HEK293 (cell line): ENCODE results near the gene LAP3.

Source experiments
- CTCF ChIA-PET: fragments of 350-600 bp; formaldehyde crosslinking; extraction: SDS; loops from one replicate; lab custom pipeline; 2021; ENCODE audit warnings: antibody characterized with exemption; lab: Yijun Ruan, JAX
- POLR2A ChIA-PET: fragments of 300-600 bp; formaldehyde crosslinking; extraction: SDS; loops from one replicate; lab custom pipeline; 2020; ENCODE audit warnings: antibody characterized with exemption, inconsistent platforms; lab: Yijun Ruan, JAX
- H3K27ac ChIP-seq: fragments of 200-500 bp; sonication (Bioruptor generic); 2 replicates; pipeline ENCODE4 v1.5.1; 2014; ENCODE audit warnings: low read depth, low read length, control low read depth, inconsistent platforms; ENCODE audit errors: extremely low read depth
- H3K36me3 ChIP-seq, 2 experiments: fragments of 200-500 bp in 1 of 2; sonication (Bioruptor generic) in 1 of 2; 1 replicate in 1 of 2; 2 replicates in 1 of 2; pipeline ENCODE4 v1.5.1; 2014 to 2017; ENCODE audit warnings: inconsistent platforms in 2 of 2, low read length in 2 of 2; ENCODE audit not compliant: control insufficient read depth in 2 of 2, insufficient read depth in 1 of 2
- H3K4me1 ChIP-seq: fragments of 200-500 bp; sonication (Bioruptor generic); 2 replicates; pipeline ENCODE4 v1.5.1; 2014; ENCODE audit warnings: mild to moderate bottlenecking, low read length, inconsistent platforms; ENCODE audit not compliant: control insufficient read depth, insufficient read depth
- H3K4me3 ChIP-seq: 2 replicates; pipeline ENCODE4 v1.5.1; 2011; ENCODE audit warnings: low read depth, mild to moderate bottlenecking, control low read depth, low read length, moderate library complexity
- H3K9me3 ChIP-seq: fragments of 200-500 bp; sonication (Bioruptor generic); 2 replicates; pipeline ENCODE4 v1.5.1; 2014; ENCODE audit warnings: low read depth, low read length, inconsistent platforms; ENCODE audit not compliant: control insufficient read depth, insufficient read depth
- HOXA7 ChIP-seq: sonication (generic); formaldehyde crosslinking; IDR thresholded peaks from 2 replicates; pipeline ENCODE4 v1.8.1; 2022; ENCODE audit warnings: missing genetic modification reagents, borderline replicate concordance
- OVOL3 ChIP-seq: fragments of 450-650 bp; formaldehyde crosslinking; IDR thresholded peaks from 2 replicates; pipeline ENCODE4 v1.5.1; 2016; ENCODE audit warnings: missing biosample characterization, missing genetic modification characterization
- RBAK ChIP-seq: fragments of 450-650 bp; formaldehyde crosslinking; IDR thresholded peaks from 2 replicates; pipeline ENCODE4 v1.5.1; 2016; ENCODE audit warnings: missing biosample characterization, missing genetic modification characterization
- YY1 ChIP-seq: fragments of 450-650 bp; formaldehyde crosslinking; IDR thresholded peaks from 2 replicates; pipeline ENCODE4 v1.5.1; 2018; ENCODE audit warnings: missing biosample characterization, missing genetic modification characterization
- ZEB2 ChIP-seq: fragments of 450-650 bp; formaldehyde crosslinking; IDR thresholded peaks from 2 replicates; pipeline ENCODE4 v1.5.1; 2016; ENCODE audit warnings: missing biosample characterization, missing genetic modification characterization
- ZFP3 ChIP-seq: fragments of 450-650 bp; formaldehyde crosslinking; IDR thresholded peaks from 2 replicates; pipeline ENCODE4 v1.5.1; 2016; ENCODE audit warnings: low read depth, missing biosample characterization, missing genetic modification characterization
- ZNF174 ChIP-seq: fragments of 450-650 bp; formaldehyde crosslinking; IDR thresholded peaks from 2 replicates; pipeline ENCODE4 v1.5.0; 2017; ENCODE audit warnings: missing biosample characterization, mild to moderate bottlenecking, missing genetic modification characterization
- ZNF184 ChIP-seq: fragments of 450-650 bp; IDR thresholded peaks from 2 replicates; pipeline ENCODE4 v1.5.1; 2018; ENCODE audit warnings: missing biosample characterization, mild to moderate bottlenecking, missing genetic modification characterization
- ZNF214 ChIP-seq: fragments of 450-650 bp; formaldehyde crosslinking; IDR thresholded peaks from 2 replicates; pipeline ENCODE4 v1.5.1; 2017; ENCODE audit warnings: missing biosample characterization, mild to moderate bottlenecking, missing genetic modification characterization, borderline replicate concordance
- ZNF23 ChIP-seq: fragments of 450-650 bp; formaldehyde crosslinking; IDR thresholded peaks from 2 replicates; pipeline ENCODE4 v1.5.1; 2016; ENCODE audit warnings: missing biosample characterization, missing genetic modification characterization, borderline replicate concordance
- ZNF239 ChIP-seq: fragments of 450-650 bp; formaldehyde crosslinking; IDR thresholded peaks from 2 replicates; pipeline ENCODE4 v1.5.1; 2016; ENCODE audit warnings: missing biosample characterization, missing genetic modification characterization
- ZNF24 ChIP-seq: fragments of 450-650 bp; formaldehyde crosslinking; IDR thresholded peaks from 2 replicates; pipeline ENCODE4 v1.5.1; 2016; ENCODE audit warnings: missing biosample characterization, missing genetic modification characterization
- ZNF266 ChIP-seq: fragments of 450-650 bp; formaldehyde crosslinking; IDR thresholded peaks from 2 replicates; pipeline ENCODE4 v1.5.1; 2016; ENCODE audit warnings: missing biosample characterization, missing genetic modification characterization, low read depth
- ZNF292 ChIP-seq: fragments of 450-650 bp; formaldehyde crosslinking; IDR thresholded peaks from 2 replicates; pipeline ENCODE4 v1.5.1; 2016; ENCODE audit warnings: low read depth, missing biosample characterization, missing genetic modification characterization, borderline replicate concordance
- ZNF350 ChIP-seq: fragments of 450-650 bp; formaldehyde crosslinking; IDR thresholded peaks from 2 replicates; pipeline ENCODE4 v1.5.0; 2017; ENCODE audit warnings: missing biosample characterization, mild to moderate bottlenecking, missing genetic modification characterization
- ZNF404 ChIP-seq: fragments of 450-650 bp; formaldehyde crosslinking; IDR thresholded peaks from 2 replicates; pipeline ENCODE4 v1.5.1; 2017; ENCODE audit warnings: missing biosample characterization, missing genetic modification characterization
- ZNF473 ChIP-seq: fragments of 450-650 bp; formaldehyde crosslinking; IDR thresholded peaks from 2 replicates; pipeline ENCODE4 v1.5.1; 2017; ENCODE audit warnings: missing biosample characterization, missing genetic modification characterization
- ZNF555 ChIP-seq: fragments of 450-650 bp; formaldehyde crosslinking; conservative IDR thresholded peaks from 2 replicates; pipeline ENCODE4 v1.5.1; 2017; ENCODE audit warnings: missing biosample characterization, mild to moderate bottlenecking, missing genetic modification characterization, inconsistent platforms
- ZNF670 ChIP-seq: fragments of 450-650 bp; formaldehyde crosslinking; IDR thresholded peaks from 2 replicates; pipeline ENCODE4 v1.5.1; 2016; ENCODE audit warnings: missing biosample characterization, missing genetic modification characterization, low read depth
- ZNF777 ChIP-seq: fragments of 450-650 bp; formaldehyde crosslinking; IDR thresholded peaks from 2 replicates; pipeline ENCODE4 v1.5.1; 2017; ENCODE audit warnings: missing biosample characterization, missing genetic modification characterization, borderline replicate concordance
- ZSCAN23 ChIP-seq: fragments of 450-650 bp; formaldehyde crosslinking; IDR thresholded peaks from 2 replicates; pipeline ENCODE4 v1.5.1; 2016; ENCODE audit warnings: missing biosample characterization, missing genetic modification characterization
- TF ChIP-seq, protein P1 (sequence below): fragments of 450-650 bp; formaldehyde crosslinking; IDR thresholded peaks from 2 replicates; pipeline ENCODE4 v1.5.1; 2016; ENCODE audit warnings: missing biosample characterization, missing genetic modification characterization, borderline replicate concordance
- TF ChIP-seq, protein P2 (sequence below): fragments of 450-650 bp; formaldehyde crosslinking; IDR thresholded peaks from 2 replicates; pipeline ENCODE4 v1.5.1; 2017; ENCODE audit warnings: missing biosample characterization, mild to moderate bottlenecking, missing genetic modification characterization, moderate library complexity
- TF ChIP-seq, protein P3 (sequence below): fragments of 450-650 bp; formaldehyde crosslinking; IDR thresholded peaks from 2 replicates; pipeline ENCODE4 v1.5.1; 2016; ENCODE audit warnings: missing biosample characterization, missing genetic modification characterization
- TF ChIP-seq, protein P4 (sequence below): fragments of 450-650 bp; formaldehyde crosslinking; IDR thresholded peaks from 2 replicates; pipeline ENCODE4 v1.5.1; 2016; ENCODE audit warnings: missing biosample characterization, missing genetic modification characterization
- TF ChIP-seq, protein P5 (sequence below): fragments of 450-650 bp; formaldehyde crosslinking; IDR thresholded peaks from 2 replicates; pipeline ENCODE4 v1.5.1; 2016; ENCODE audit warnings: missing biosample characterization, missing genetic modification characterization

The LAP3 gene

DNA sequence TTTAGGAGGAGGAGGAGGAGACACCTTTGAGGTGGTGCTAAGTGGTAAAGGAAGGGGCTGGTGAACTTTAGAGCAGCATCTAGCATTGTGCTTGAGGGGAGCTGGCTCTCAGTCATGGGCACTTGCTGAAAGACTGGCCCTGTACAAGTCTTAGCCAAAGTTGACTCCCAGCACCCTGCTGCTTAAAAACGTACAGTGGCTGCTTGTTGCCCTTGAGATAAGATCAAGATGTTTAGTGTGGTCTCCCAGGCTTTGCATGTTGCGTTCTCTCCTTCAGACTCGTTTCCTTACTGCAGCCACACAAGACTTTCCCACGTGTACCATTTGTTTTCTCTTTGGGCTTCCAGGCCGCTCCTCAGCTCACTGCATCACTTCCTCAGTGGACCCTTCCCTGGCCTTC, 39.3 kb downstream of the LAP3 start:
- ChIA-PET CTCF (no interaction called here), POLR2A (no interaction called here)
- Histone ChIP-seq H3K36me3 (peaks cover 9 to 49% of the 10 kb centered on the region in 2 experiments; a peak in 2 of 3 replicates), H3K4me3 (no peak overlapping the region), H3K27ac (no peak overlapping the region), H3K4me1 (no peaks in the 10 kb centered on the region), H3K9me3 (no peaks in the 10 kb centered on the region)
- TF ChIP-seq ZNF174, result no peak
- no peak for TF ChIP-seq RBAK (tag by site-specific recombination)
- no peak for TF ChIP-seq ZNF350 (tag by site-specific recombination)
- no peak for TF ChIP-seq YY1 (tag by site-specific recombination)
- no peak for TF ChIP-seq ZNF777
- no peak for TF ChIP-seq ZNF292 (tag by site-specific recombination)
- TF ChIP-seq HOXA7 (CRISPR knock-in tag), result no peak
- TF ChIP-seq, protein P1, sequence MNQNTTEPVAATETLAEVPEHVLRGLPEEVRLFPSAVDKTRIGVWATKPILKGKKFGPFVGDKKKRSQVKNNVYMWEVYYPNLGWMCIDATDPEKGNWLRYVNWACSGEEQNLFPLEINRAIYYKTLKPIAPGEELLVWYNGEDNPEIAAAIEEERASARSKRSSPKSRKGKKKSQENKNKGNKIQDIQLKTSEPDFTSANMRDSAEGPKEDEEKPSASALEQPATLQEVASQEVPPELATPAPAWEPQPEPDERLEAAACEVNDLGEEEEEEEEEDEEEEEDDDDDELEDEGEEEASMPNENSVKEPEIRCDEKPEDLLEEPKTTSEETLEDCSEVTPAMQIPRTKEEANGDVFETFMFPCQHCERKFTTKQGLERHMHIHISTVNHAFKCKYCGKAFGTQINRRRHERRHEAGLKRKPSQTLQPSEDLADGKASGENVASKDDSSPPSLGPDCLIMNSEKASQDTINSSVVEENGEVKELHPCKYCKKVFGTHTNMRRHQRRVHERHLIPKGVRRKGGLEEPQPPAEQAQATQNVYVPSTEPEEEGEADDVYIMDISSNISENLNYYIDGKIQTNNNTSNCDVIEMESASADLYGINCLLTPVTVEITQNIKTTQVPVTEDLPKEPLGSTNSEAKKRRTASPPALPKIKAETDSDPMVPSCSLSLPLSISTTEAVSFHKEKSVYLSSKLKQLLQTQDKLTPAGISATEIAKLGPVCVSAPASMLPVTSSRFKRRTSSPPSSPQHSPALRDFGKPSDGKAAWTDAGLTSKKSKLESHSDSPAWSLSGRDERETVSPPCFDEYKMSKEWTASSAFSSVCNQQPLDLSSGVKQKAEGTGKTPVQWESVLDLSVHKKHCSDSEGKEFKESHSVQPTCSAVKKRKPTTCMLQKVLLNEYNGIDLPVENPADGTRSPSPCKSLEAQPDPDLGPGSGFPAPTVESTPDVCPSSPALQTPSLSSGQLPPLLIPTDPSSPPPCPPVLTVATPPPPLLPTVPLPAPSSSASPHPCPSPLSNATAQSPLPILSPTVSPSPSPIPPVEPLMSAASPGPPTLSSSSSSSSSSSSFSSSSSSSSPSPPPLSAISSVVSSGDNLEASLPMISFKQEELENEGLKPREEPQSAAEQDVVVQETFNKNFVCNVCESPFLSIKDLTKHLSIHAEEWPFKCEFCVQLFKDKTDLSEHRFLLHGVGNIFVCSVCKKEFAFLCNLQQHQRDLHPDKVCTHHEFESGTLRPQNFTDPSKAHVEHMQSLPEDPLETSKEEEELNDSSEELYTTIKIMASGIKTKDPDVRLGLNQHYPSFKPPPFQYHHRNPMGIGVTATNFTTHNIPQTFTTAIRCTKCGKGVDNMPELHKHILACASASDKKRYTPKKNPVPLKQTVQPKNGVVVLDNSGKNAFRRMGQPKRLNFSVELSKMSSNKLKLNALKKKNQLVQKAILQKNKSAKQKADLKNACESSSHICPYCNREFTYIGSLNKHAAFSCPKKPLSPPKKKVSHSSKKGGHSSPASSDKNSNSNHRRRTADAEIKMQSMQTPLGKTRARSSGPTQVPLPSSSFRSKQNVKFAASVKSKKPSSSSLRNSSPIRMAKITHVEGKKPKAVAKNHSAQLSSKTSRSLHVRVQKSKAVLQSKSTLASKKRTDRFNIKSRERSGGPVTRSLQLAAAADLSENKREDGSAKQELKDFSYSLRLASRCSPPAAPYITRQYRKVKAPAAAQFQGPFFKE (tag by site-specific recombination), result no peak
- TF ChIP-seq, protein P2, sequence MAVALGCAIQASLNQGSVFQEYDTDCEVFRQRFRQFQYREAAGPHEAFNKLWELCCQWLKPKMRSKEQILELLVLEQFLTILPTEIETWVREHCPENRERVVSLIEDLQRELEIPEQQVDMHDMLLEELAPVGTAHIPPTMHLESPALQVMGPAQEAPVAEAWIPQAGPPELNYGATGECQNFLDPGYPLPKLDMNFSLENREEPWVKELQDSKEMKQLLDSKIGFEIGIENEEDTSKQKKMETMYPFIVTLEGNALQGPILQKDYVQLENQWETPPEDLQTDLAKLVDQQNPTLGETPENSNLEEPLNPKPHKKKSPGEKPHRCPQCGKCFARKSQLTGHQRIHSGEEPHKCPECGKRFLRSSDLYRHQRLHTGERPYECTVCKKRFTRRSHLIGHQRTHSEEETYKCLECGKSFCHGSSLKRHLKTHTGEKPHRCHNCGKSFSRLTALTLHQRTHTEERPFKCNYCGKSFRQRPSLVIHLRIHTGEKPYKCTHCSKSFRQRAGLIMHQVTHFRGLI (tag by site-specific recombination), result no peak
- TF ChIP-seq ZNF555 (tag by site-specific recombination), result no peak
- no peak for TF ChIP-seq ZNF214 (tag by site-specific recombination)
- TF ChIP-seq ZNF266 (tag by site-specific recombination), result no peak
- no peak for TF ChIP-seq ZNF473
- no peak for TF ChIP-seq ZNF670 (tag by site-specific recombination)
- TF ChIP-seq OVOL3 (tag by site-specific recombination), result no peak
- TF ChIP-seq ZNF239, result no peak
- no peak for TF ChIP-seq ZNF404 (tag by site-specific recombination)

DNA sequence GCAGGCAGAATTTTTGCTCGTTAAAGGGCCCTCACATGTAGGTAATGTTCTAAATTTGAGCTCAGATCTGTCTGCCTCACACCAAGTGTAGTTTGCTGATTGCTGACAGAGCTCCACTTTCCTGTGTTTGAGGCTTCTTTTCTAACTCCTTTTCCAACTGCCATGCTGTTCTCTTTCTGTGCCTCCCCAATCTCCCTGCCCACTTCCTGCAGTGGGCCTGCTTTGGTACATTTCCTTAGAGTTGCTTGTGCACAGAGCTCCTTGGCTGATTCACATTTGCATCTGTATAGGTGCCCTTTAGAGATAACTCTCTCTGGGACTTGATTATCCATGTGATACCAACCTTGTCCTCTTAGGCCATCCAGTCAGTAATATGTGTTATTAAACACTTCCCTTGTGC, 41.9 kb downstream of the LAP3 start:
- Histone ChIP-seq H3K9me3 (no peaks in the 10 kb centered on the region), H3K27ac (no peak overlapping the region), H3K4me1 (no peaks in the 10 kb centered on the region), H3K4me3 (no peak overlapping the region), H3K36me3 (peaks cover 22 to 76% of the 10 kb centered on the region in 2 experiments)
- ChIA-PET CTCF (no interaction called here), POLR2A (no interaction called here)
- no peak for TF ChIP-seq ZNF239
- TF ChIP-seq, protein P3, sequence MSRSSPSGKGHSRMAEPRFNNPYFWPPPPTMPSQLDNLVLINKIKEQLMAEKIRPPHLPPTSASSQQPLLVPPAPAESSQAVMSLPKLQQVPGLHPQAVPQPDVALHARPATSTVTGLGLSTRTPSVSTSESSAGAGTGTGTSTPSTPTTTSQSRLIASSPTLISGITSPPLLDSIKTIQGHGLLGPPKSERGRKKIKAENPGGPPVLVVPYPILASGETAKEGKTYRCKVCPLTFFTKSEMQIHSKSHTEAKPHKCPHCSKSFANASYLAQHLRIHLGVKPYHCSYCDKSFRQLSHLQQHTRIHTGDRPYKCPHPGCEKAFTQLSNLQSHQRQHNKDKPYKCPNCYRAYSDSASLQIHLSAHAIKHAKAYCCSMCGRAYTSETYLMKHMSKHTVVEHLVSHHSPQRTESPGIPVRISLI, result no peak
- TF ChIP-seq, protein P4, sequence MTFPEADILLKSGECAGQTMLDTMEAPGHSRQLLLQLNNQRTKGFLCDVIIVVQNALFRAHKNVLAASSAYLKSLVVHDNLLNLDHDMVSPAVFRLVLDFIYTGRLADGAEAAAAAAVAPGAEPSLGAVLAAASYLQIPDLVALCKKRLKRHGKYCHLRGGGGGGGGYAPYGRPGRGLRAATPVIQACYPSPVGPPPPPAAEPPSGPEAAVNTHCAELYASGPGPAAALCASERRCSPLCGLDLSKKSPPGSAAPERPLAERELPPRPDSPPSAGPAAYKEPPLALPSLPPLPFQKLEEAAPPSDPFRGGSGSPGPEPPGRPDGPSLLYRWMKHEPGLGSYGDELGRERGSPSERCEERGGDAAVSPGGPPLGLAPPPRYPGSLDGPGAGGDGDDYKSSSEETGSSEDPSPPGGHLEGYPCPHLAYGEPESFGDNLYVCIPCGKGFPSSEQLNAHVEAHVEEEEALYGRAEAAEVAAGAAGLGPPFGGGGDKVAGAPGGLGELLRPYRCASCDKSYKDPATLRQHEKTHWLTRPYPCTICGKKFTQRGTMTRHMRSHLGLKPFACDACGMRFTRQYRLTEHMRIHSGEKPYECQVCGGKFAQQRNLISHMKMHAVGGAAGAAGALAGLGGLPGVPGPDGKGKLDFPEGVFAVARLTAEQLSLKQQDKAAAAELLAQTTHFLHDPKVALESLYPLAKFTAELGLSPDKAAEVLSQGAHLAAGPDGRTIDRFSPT, result no peak
- no peak for TF ChIP-seq ZEB2
- no peak for TF ChIP-seq ZNF184 (tag by site-specific recombination)
- TF ChIP-seq ZNF23 (tag by site-specific recombination), result no peak
- no peak for TF ChIP-seq ZFP3 (tag by site-specific recombination)
- TF ChIP-seq, protein P5, sequence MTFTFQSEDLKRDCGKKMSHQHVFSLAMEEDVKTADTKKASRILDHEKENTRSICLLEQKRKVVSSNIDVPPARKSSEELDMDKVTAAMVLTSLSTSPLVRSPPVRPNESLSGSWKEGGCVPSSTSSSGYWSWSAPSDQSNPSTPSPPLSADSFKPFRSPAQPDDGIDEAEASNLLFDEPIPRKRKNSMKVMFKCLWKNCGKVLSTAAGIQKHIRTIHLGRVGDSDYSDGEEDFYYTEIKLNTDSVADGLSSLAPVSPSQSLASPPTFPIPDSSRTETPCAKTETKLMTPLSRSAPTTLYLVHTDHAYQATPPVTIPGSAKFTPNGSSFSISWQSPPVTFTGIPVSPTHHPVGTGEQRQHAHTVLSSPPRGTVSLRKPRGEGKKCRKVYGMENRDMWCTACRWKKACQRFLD, result no peak
- no peak for TF ChIP-seq ZNF24 (tag by site-specific recombination)
- TF ChIP-seq ZSCAN23 (tag by site-specific recombination), result no peak
